Measurements from ENCODE around the gene PTPRS.

GRCh38 chr19:5339198-5339949, 1.2 kb downstream of the PTPRS start:
- TF ChIP-seq TAF1 (IDR thresholded peaks at IDR 0.05; ENCODE audit: borderline replicate concordance, insufficient read depth, low read length), result no peak
- TF ChIP-seq SIN3A (IDR thresholded peaks at IDR 0.05; ENCODE audit: borderline replicate concordance, insufficient read depth, low read length), result no peak
- TF ChIP-seq REST (IDR thresholded peaks at IDR 0.05; ENCODE audit: insufficient read depth in 1 of 2, low read depth in 2 of 2, low read length in 2 of 2), result no peak
- no peak for TF ChIP-seq POLR2AphosphoS5 (IDR thresholded peaks at IDR 0.05; ENCODE audit: low read depth, low read length)

Measured in PFSK-1 (cell line).